Measurements from ENCODE around the gene CDC27. TPM values are rescaled to one million over a fixed set of nuclear protein-coding genes. Genes with fewer than 3 reads are reported as not detected.
"Not testable (repeated sequence)": the region's sequence is repeated elsewhere in the genome, so short reads cannot be mapped to it uniquely, and the experiment has no call there.

Gene CDC27
- total RNA-seq, 1 donor from 2014 or later: 112 TPM

DNA sequence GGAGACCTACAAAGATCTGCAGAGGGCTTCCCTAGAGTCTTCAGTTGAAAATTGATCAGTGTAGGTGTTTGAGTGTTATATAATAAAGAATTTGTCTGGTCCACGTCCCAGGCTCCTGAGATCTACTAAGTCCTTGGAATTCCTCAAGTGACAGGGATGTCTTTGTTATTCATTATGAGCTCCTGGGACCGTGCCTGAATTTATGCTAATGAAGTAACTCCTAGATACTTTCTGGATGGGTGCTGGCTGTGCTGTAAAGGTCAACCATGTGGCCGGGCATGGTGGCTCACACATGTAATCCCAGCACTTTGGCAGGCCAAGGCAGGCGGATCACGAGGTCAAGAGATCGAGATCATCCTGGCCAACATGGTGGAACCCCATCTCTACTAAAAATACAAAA is 43.7 kb downstream of the CDC27 start:
- intact Hi-C loops (cut with DNase I): no loop called here
- Histone ChIP-seq H3K4me3 (no peak overlapping the region), H3K4me1 (no peaks in the 10 kb centered on the region), H3K27me3 (no peaks in the 10 kb centered on the region), H3K9me3 (no peaks in the 10 kb centered on the region), H3K27ac (no peak overlapping the region), H3K36me3 (peaks cover 70 to 75% of the 10 kb centered on the region in 2 donors)
- no peak for DNase-seq (ENCODE audit: low spot score in 2 of 2)
- TF ChIP-seq, protein P1, sequence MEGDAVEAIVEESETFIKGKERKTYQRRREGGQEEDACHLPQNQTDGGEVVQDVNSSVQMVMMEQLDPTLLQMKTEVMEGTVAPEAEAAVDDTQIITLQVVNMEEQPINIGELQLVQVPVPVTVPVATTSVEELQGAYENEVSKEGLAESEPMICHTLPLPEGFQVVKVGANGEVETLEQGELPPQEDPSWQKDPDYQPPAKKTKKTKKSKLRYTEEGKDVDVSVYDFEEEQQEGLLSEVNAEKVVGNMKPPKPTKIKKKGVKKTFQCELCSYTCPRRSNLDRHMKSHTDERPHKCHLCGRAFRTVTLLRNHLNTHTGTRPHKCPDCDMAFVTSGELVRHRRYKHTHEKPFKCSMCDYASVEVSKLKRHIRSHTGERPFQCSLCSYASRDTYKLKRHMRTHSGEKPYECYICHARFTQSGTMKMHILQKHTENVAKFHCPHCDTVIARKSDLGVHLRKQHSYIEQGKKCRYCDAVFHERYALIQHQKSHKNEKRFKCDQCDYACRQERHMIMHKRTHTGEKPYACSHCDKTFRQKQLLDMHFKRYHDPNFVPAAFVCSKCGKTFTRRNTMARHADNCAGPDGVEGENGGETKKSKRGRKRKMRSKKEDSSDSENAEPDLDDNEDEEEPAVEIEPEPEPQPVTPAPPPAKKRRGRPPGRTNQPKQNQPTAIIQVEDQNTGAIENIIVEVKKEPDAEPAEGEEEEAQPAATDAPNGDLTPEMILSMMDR (IDR thresholded peaks at IDR 0.05): no peak

DNA sequence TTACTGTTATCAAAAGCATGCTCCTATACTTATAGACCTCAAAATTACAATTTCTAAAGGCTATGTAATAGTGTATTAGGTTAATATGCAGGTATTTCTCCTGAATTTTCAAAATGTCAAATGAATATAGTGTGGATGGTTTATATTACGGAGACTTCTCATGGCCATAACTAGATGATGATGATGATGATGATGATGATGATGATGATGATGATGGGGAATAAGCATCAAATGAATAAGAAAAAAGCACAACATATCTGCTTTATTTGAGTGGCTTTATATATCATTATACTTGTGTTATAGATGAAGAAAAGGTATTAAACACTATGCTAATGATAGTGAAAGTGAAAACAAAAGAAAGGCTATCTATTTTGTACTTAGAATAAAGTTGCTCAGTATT is 53.9 kb downstream of the CDC27 start:
- H3K4me1 ChIP-seq: no peaks in the 10 kb centered on the region
- H3K27me3 ChIP-seq: no peaks in the 10 kb centered on the region
- DNase-seq (ENCODE audit: low spot score in 2 of 2): no peak
- H3K4me3 ChIP-seq: no peak overlapping the region
- intact Hi-C loops (cut with DNase I): no loop called here
- peaks cover 57 to 72% of the 10 kb centered on the region in 2 donors for H3K36me3 ChIP-seq
- TF ChIP-seq, protein P1 (IDR thresholded peaks at IDR 0.05): no peak
- no peaks in the 10 kb centered on the region for H3K9me3 ChIP-seq
- no peak overlapping the region for H3K27ac ChIP-seq

DNA sequence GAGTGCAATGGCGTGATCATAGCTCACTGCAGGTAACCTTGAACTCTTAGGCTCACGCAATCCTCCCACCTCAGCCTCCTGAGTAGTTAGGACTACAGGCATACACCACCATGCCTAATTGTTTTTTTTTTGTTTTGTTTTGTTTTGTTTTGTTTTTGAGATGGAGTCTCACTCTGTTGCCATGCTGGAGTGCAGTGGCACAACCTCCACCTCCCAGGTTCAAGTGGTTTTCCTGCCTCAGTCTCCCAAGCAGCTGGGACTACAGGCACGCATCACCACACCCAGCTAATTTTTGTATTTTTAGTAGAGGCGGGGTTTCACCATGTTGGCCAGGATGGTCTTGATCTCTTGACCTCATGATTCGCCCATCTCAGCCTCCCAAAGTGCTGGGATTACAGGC is 54.7 kb downstream of the CDC27 start:
- H3K27me3 ChIP-seq; H3K4me3 ChIP-seq; H3K4me1 ChIP-seq; intact Hi-C loops (cut with DNase I); H3K27ac ChIP-seq; H3K9me3 ChIP-seq; DNase-seq (ENCODE audit: low spot score in 2 of 2): not testable (repeated sequence)
- peaks cover 54 to 75% of the 10 kb centered on the region in 2 donors for H3K36me3 ChIP-seq

DNA sequence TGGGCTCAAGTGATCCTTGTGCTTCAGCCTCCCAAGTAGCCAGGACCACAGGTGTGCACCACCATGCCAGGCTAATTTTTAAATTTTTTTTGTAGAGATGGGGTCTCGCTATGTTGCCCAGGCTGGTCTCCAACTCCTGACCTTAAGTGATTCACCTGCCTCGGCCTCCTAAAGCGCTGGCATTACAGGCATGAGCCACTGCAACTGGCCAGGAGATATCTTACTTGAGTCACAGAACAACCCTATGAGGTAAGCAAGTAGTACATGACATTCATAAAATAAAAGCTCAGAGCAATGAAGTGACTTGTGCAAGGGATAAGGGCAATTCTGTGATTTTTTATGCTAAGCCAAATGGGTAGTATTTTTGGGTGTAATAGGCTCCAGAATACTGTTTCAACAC is 57.3 kb downstream of the CDC27 start:
- TF ChIP-seq, protein P1 (IDR thresholded peaks at IDR 0.05): no peak
- intact Hi-C loops (cut with DNase I): no loop called here
- H3K27me3 ChIP-seq: no peaks in the 10 kb centered on the region
- H3K9me3 ChIP-seq: no peaks in the 10 kb centered on the region
- no peaks in the 10 kb centered on the region for H3K4me1 ChIP-seq
- DNase-seq (ENCODE audit: low spot score in 2 of 2): no peak
- peaks cover 47 to 75% of the 10 kb centered on the region in 2 donors for H3K36me3 ChIP-seq
- H3K4me3 ChIP-seq: no peak overlapping the region
- no peak overlapping the region for H3K27ac ChIP-seq

DNA sequence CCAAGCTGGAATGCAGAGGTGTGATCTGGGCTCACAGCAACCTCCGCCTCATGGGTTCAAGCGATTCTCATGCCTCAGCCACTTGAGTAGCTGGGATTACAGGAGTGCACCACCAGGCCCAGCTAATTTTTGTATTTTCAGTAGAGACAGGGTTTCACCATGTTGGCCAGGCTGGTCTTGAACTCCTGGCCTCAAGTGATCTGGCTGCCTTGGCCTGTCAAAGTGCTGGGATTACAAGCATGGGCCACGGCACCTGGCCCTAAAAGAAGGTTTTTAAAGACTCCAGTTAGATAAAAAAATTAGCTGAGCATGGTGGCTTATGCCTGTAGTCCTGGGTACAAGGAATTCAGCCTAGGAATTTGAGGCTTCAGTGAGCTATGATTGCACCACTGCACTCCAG is 62.3 kb downstream of the CDC27 start:
- intact Hi-C loops (cut with DNase I); H3K27ac ChIP-seq; H3K9me3 ChIP-seq; DNase-seq (ENCODE audit: low spot score in 2 of 2); H3K4me1 ChIP-seq; H3K4me3 ChIP-seq; H3K27me3 ChIP-seq: not testable (repeated sequence)
- peaks cover 44 to 71% of the 10 kb centered on the region in 2 donors for H3K36me3 ChIP-seq

DNA sequence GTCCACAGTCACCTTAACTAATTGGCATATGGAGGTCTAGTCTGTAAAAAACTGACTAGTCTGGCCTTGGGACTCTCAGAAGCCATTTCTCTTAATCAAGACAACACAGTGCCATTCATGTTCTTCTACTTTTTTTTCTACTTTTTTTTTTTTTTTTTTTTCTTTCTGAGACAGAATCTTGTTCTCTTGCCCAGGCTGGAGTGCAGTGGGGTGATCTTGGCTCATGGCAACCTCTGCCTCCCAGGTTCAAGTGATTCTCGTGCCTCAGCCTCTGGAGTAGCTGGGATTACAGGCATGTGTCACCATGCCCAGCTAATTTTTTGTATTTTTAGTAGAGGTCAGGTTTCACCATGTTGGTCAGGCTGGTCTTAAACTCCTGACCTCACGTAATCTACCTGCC is 65.8 kb downstream of the CDC27 start:
- intact Hi-C loops (cut with DNase I); DNase-seq (ENCODE audit: low spot score in 2 of 2); H3K4me3 ChIP-seq; H3K27me3 ChIP-seq; H3K9me3 ChIP-seq; H3K4me1 ChIP-seq; H3K27ac ChIP-seq: not testable (repeated sequence)
- peaks cover 38 to 67% of the 10 kb centered on the region in 2 donors for H3K36me3 ChIP-seq

DNA sequence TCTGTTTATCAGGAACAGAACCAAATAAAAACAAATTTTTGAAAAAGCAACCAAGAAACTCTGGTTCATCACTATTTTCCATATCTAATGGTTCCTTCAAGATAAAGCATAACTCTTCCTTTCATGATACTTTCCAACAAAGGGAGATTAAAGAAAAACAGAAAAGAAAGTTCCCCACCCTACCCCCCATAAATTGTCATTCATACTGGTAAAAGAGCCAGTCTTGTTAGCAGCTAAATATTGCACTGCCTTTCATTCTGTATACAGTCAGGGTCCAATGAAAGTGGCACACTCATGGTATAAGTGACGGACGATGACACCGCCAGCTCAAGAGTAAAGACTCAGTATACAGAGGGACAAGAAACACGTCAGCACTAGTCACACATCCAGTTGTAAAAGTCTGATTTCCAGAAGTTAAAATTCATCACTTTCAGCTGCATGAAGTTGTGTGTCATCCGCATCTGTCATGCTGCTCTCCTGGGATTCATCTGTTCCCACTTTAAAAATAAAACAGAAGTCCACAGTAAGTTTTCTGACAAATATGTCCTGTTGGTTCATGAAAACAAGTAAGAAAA is 68.5 kb downstream of the CDC27 start:
- Histone ChIP-seq H3K27ac (no peak overlapping the region), H3K9me3 (no peaks in the 10 kb centered on the region), H3K27me3 (no peaks in the 10 kb centered on the region), H3K4me3 (no peak overlapping the region), H3K36me3 (peaks cover 26 to 42% of the 10 kb centered on the region in 2 donors), H3K4me1 (no peaks in the 10 kb centered on the region)
- TF ChIP-seq, protein P1 (IDR thresholded peaks at IDR 0.05): no peak
- intact Hi-C loops (cut with DNase I): no loop called here
- no peak for DNase-seq (ENCODE audit: low spot score in 2 of 2)
